Measurements from ENCODE around the gene SYT1. TPM values are rescaled to one million over a fixed set of nuclear protein-coding genes. Genes with fewer than 3 reads are reported as not detected.

Gene SYT1
- total and polyA plus RNA-seq, 2 donors (not counting 1 experiment from before 2014, with no cell fraction given) = 0.60 to 1.3 TPM

DNA sequence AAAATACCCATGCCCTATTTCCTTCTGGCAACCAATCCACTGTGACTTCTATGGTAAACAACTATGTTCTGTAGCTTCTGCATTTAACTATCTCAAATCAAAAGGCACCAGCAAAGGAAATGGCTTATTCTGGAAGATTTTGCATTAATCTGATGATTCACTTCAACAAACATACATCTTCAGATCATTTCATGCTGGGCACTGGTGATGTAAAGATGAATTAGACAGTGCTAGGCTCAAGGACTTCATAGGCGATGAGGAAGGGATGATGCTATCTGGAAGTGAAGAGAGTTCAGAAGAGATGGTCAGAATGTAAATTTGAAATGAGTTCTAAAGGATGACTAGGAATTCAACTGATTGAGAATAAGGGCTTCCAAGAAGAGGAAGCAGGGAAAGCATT is 462.9 kb downstream of the SYT1 start:
- Histone ChIP-seq H3K9ac (ENCODE audit: low read length) (no peak overlapping the region), H2AFZ (ENCODE audit: insufficient read depth, low read depth, low read length, poor library complexity, severe bottlenecking) (no peak overlapping the region), H3K4me2 (replicated peaks; ENCODE audit: low read depth, low read length, poor library complexity, severe bottlenecking) (no peak overlapping the region), H3K79me2 (ENCODE audit: control insufficient read depth, insufficient read depth, low read length) (no peaks in the 10 kb centered on the region), H3K4me3 (ENCODE audit: control extremely low read depth in 1 of 5, extremely low read depth in 1 of 5, insufficient read depth in 1 of 5, low read depth in 2 of 5, low read length in 4 of 5) (no peak overlapping the region), H3K27ac (ENCODE audit: low read length in 2 of 2) (no peak overlapping the region), H3K9me3 (ENCODE audit: control extremely low read depth in 1 of 3, control insufficient read depth in 2 of 3, insufficient read depth in 1 of 3, low read length in 2 of 3) (no peaks in the 10 kb centered on the region), H4K20me1 (ENCODE audit: control insufficient read depth, insufficient read depth, low read length, poor library complexity, severe bottlenecking) (no peaks in the 10 kb centered on the region), H3K4me1 (ENCODE audit: control insufficient read depth in 2 of 2, insufficient read depth in 2 of 2, low read length in 2 of 2) (no peaks in the 10 kb centered on the region), H3K27me3 (replicated peaks in 1 of 4; ENCODE audit: control extremely low read depth in 1 of 4, control insufficient read depth in 3 of 4, insufficient read depth in 4 of 4, low read length in 3 of 4) (no peaks in the 10 kb centered on the region), H3K36me3 (replicated peaks in 1 of 2; ENCODE audit: control extremely low read depth in 1 of 2, control insufficient read depth in 1 of 2, extremely low read depth in 1 of 2, insufficient read depth in 2 of 2, low read length in 1 of 2) (no peaks in the 10 kb centered on the region)
- intact Hi-C loops (cut with micrococcal nuclease) = no loop called here
- ChIA-PET CTCF (no interaction called here), POLR2A (no interaction called here)
- Mint-ChIP-seq H3K4me3 (no peak overlapping the region), H3K9me3 (ENCODE audit: insufficient read depth) (no peaks in the 10 kb centered on the region), H3K27ac (no peak overlapping the region), H3K27me3 (no peaks in the 10 kb centered on the region), H3K4me1 (no peaks in the 10 kb centered on the region)
- WGBS (ENCODE audit: insufficient coverage) = 100% methylated on average over 1 of the region's 1 CpG
- no peak for TF ChIP-seq EZH2 (IDR thresholded peaks at IDR 0.05; ENCODE audit: borderline replicate concordance, insufficient read depth, low read depth, low read length, poor library complexity, severe bottlenecking)
- TF ChIP-seq, protein P1, sequence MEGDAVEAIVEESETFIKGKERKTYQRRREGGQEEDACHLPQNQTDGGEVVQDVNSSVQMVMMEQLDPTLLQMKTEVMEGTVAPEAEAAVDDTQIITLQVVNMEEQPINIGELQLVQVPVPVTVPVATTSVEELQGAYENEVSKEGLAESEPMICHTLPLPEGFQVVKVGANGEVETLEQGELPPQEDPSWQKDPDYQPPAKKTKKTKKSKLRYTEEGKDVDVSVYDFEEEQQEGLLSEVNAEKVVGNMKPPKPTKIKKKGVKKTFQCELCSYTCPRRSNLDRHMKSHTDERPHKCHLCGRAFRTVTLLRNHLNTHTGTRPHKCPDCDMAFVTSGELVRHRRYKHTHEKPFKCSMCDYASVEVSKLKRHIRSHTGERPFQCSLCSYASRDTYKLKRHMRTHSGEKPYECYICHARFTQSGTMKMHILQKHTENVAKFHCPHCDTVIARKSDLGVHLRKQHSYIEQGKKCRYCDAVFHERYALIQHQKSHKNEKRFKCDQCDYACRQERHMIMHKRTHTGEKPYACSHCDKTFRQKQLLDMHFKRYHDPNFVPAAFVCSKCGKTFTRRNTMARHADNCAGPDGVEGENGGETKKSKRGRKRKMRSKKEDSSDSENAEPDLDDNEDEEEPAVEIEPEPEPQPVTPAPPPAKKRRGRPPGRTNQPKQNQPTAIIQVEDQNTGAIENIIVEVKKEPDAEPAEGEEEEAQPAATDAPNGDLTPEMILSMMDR (IDR thresholded peaks at IDR 0.05) = no peak
- ATAC-seq (ENCODE audit: low read depth) (no peak), DNase-seq (no peak)

DNA sequence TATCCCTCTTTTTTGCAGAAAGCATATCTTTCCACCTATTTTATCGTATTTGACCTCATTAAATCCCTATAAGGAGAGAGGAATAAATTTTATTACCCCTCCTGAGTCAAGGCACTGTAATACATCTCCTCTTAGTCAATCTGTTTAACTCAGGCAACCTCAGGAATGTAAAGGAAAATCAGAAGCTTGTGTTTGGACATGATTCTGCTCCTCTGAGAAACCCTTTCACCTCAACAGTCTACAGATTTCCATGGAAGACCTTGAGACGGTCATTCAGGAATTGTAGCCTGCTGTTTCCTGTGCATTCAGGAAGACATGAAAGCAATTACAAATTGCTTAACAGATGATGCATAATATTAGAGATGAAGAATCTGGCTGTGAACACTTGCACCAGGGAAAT is 465.4 kb downstream of the SYT1 start:
- H3K9ac ChIP-seq (ENCODE audit: low read length) = no peak overlapping the region
- ChIA-PET CTCF (no interaction called here), POLR2A (no interaction called here)
- no peak for ATAC-seq (ENCODE audit: low read depth)
- no peaks in the 10 kb centered on the region for H3K9me3 Mint-ChIP-seq (ENCODE audit: insufficient read depth)
- no peaks in the 10 kb centered on the region for H3K36me3 ChIP-seq (replicated peaks in 1 of 2; ENCODE audit: control extremely low read depth in 1 of 2, control insufficient read depth in 1 of 2, extremely low read depth in 1 of 2, insufficient read depth in 2 of 2, low read length in 1 of 2)
- H3K4me1 ChIP-seq (ENCODE audit: control insufficient read depth in 2 of 2, insufficient read depth in 2 of 2, low read length in 2 of 2) = no peaks in the 10 kb centered on the region
- WGBS (ENCODE audit: insufficient coverage) = no CpG with 5 or more reads among the region's 2 CpGs
- no peaks in the 10 kb centered on the region for H4K20me1 ChIP-seq (ENCODE audit: control insufficient read depth, insufficient read depth, low read length, poor library complexity, severe bottlenecking)
- H3K27ac Mint-ChIP-seq = no peak overlapping the region
- no peaks in the 10 kb centered on the region for H3K79me2 ChIP-seq (ENCODE audit: control insufficient read depth, insufficient read depth, low read length)
- no peaks in the 10 kb centered on the region for H3K4me1 Mint-ChIP-seq
- TF ChIP-seq, protein P1 (IDR thresholded peaks at IDR 0.05) = no peak
- TF ChIP-seq EZH2 (IDR thresholded peaks at IDR 0.05; ENCODE audit: borderline replicate concordance, insufficient read depth, low read depth, low read length, poor library complexity, severe bottlenecking) = no peak
- H2AFZ ChIP-seq (ENCODE audit: insufficient read depth, low read depth, low read length, poor library complexity, severe bottlenecking) = no peak overlapping the region
- H3K27ac ChIP-seq (ENCODE audit: low read length in 2 of 2) = no peak overlapping the region
- no peak for DNase-seq
- no peak overlapping the region for H3K4me3 ChIP-seq (ENCODE audit: control extremely low read depth in 1 of 5, extremely low read depth in 1 of 5, insufficient read depth in 1 of 5, low read depth in 2 of 5, low read length in 4 of 5)
- H3K9me3 ChIP-seq (ENCODE audit: control extremely low read depth in 1 of 3, control insufficient read depth in 2 of 3, insufficient read depth in 1 of 3, low read length in 2 of 3) = no peaks in the 10 kb centered on the region
- no peak overlapping the region for H3K4me2 ChIP-seq (replicated peaks; ENCODE audit: low read depth, low read length, poor library complexity, severe bottlenecking)
- no peaks in the 10 kb centered on the region for H3K27me3 ChIP-seq (replicated peaks in 1 of 4; ENCODE audit: control extremely low read depth in 1 of 4, control insufficient read depth in 3 of 4, insufficient read depth in 4 of 4, low read length in 3 of 4)
- H3K27me3 Mint-ChIP-seq = no peaks in the 10 kb centered on the region
- intact Hi-C loops (cut with micrococcal nuclease) = no loop called here
- no peak overlapping the region for H3K4me3 Mint-ChIP-seq

Measured in B cell (primary cell).